Prostate gland (tissue), 2 donors: ENCODE data around the gene GRIK3.

ENCODE experiments used
- POLR2A ChIP-seq: fragments of 450-650 bp; IDR thresholded peaks from one replicate; pipeline ENCODE4 v1.6.1; 2016; ENCODE audit warnings: antibody characterized with exemption, mild to moderate bottlenecking
- POLR2AphosphoS5 ChIP-seq: sonication (generic); formaldehyde crosslinking; IDR thresholded peaks from one replicate; pipeline ENCODE4 v1.6.1; 2017; ENCODE audit warnings: antibody characterized with exemption
- TF ChIP-seq, protein P1 (sequence below), 4 experiments: fragments of 200-600 bp in 2 of 4; fragments of 450-650 bp in 2 of 4; sonication (generic) in 2 of 4; IDR thresholded peaks; 1 replicate in 3 of 4; 2 replicates in 1 of 4; pipeline ENCODE4 v1.5.1; 2016 to 2019; ENCODE audit warnings: antibody characterized with exemption in 4 of 4, mild to moderate bottlenecking in 2 of 4, moderate library complexity in 2 of 4

DNA sequence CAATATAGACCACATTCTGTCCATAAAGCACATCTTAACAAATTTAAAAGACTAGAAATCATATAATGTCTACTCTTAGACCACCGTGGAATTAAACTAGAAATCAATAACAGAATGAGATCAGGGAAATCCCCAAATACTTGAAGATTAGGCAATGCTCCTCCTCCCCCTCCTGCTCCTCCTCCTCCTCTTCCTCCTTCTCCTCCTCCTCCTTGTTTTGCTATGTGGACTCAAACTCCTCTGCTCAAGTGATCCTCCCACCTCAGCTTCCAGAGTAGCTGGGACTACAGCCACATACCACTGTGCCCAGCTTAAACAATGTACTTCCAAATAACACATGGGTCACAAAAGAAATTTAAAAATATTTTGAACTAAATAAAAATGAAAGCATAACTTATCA, 134.2 kb downstream of the GRIK3 start:
- TF ChIP-seq, protein P1, sequence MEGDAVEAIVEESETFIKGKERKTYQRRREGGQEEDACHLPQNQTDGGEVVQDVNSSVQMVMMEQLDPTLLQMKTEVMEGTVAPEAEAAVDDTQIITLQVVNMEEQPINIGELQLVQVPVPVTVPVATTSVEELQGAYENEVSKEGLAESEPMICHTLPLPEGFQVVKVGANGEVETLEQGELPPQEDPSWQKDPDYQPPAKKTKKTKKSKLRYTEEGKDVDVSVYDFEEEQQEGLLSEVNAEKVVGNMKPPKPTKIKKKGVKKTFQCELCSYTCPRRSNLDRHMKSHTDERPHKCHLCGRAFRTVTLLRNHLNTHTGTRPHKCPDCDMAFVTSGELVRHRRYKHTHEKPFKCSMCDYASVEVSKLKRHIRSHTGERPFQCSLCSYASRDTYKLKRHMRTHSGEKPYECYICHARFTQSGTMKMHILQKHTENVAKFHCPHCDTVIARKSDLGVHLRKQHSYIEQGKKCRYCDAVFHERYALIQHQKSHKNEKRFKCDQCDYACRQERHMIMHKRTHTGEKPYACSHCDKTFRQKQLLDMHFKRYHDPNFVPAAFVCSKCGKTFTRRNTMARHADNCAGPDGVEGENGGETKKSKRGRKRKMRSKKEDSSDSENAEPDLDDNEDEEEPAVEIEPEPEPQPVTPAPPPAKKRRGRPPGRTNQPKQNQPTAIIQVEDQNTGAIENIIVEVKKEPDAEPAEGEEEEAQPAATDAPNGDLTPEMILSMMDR (IDR thresholded peaks at IDR 0.05) = no peak
- TF ChIP-seq POLR2A (no peak), POLR2AphosphoS5 (no peak)
